ENCODE data around the gene C16orf54. TPM values are rescaled to one million over a fixed set of nuclear protein-coding genes. Genes with fewer than 3 reads are reported as not detected.
"Not testable (repeated sequence)": the region's sequence is repeated elsewhere in the genome, so short reads cannot be mapped to it uniquely, and the experiment has no call there.

The C16orf54 gene
- total and polyA plus RNA-seq, 4 donors = 0.20 to 1.1 (median 0.34) TPM

DNA sequence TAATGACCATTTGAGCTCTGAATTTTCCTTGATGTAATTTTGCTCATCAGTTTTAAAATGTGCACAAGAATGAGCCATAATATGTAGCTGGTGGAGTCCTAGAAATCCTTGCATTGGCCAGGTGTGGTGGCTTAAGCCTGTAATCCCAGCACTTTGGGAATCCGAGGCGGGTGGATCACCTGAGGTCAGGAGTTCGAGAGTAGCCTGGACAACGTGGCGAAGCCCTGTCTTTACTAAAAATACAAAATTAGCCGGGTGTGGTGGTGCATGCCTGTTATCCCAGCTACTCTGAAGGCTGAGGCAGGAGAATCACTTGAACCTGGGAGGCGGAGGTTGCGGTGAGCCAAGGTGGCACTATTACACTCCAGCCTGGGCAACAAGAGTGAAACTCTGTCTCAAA is 11.3 kb upstream of the C16orf54 start:
- not testable (repeated sequence) for H3K27ac ChIP-seq (ENCODE audit: low read depth, low read length); H3K36me3 ChIP-seq (ENCODE audit: control insufficient read depth, insufficient read depth, low read length); DNase-seq (ENCODE audit: low read depth in 4 of 6, low spot score in 6 of 6); H3K4me1 ChIP-seq (ENCODE audit: control insufficient read depth, insufficient read depth, low read length); H3K4me3 ChIP-seq (ENCODE audit: low read depth, low read length); H3K9me3 ChIP-seq (ENCODE audit: control insufficient read depth, insufficient read depth, low read length); H3K27me3 ChIP-seq (ENCODE audit: control insufficient read depth, insufficient read depth, low read length)
- 96% methylated on average over 4 of the region's 8 CpGs for WGBS (ENCODE audit: insufficient coverage)

DNA sequence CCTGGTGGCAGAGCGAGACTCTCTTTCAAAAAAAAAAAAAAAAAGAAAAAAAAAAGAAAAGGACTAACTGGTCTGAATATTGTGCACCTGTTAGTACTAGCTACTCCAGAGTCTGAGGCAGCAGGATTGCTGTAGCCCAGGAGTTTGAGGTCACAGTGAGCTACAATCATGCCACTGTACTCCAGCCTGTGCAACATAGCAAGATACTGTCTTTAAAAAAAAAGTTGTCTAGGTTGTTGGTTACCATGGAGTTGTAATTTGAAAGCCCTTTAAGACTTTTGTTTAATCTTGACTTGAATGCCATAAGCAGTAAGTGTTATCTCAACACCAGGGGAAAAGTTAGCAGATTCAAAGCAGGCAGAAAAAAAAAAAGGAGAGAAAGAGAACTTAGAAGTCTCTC is 10.9 kb upstream of the C16orf54 start:
- WGBS (ENCODE audit: insufficient coverage) = no CpG with 5 or more reads among the region's 1 CpG
- no peak overlapping the region for H3K27ac ChIP-seq (ENCODE audit: low read depth, low read length)

DNA sequence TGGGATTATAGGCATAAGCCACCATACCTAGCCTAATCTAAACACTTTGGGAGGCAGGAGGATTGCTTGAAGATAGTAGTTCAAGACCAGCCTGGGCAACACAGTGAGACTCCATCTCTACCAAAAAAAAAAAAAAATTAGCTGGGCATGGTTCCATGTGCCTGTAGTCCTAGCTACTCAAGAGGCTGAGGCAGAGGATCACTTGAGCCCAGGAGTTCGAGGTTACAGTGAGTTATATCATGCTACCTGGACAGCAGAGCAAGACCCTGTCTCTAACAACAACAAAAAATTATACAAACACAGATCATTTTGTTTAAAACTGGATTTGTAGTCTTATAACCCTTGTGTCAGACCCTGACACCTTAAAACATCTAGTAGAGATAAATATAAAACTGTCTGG is 7.7 kb upstream of the C16orf54 start:
- DNase-seq (ENCODE audit: low read depth in 4 of 6, low spot score in 6 of 6) = no peak
- H3K9me3 ChIP-seq (ENCODE audit: control insufficient read depth, insufficient read depth, low read length) = no peaks in the 10 kb centered on the region
- H3K4me1 ChIP-seq (ENCODE audit: control insufficient read depth, insufficient read depth, low read length) = no peaks in the 10 kb centered on the region
- no peaks in the 10 kb centered on the region for H3K27me3 ChIP-seq (ENCODE audit: control insufficient read depth, insufficient read depth, low read length)
- H3K27ac ChIP-seq (ENCODE audit: low read depth, low read length) = no peak overlapping the region
- no CpG with 5 or more reads among the region's 1 CpG for WGBS (ENCODE audit: insufficient coverage)
- H3K4me3 ChIP-seq (ENCODE audit: low read depth, low read length) = no peak overlapping the region
- H3K36me3 ChIP-seq (ENCODE audit: control insufficient read depth, insufficient read depth, low read length) = no peaks in the 10 kb centered on the region

More for the DNA sequence above, 10.9 kb upstream of the C16orf54 start:
- Histone ChIP-seq H3K27me3 (ENCODE audit: control insufficient read depth, insufficient read depth, low read length) (no peaks in the 10 kb centered on the region), H3K36me3 (ENCODE audit: control insufficient read depth, insufficient read depth, low read length) (no peaks in the 10 kb centered on the region), H3K4me1 (ENCODE audit: control insufficient read depth, insufficient read depth, low read length) (no peaks in the 10 kb centered on the region), H3K4me3 (ENCODE audit: low read depth, low read length) (no peak overlapping the region), H3K9me3 (ENCODE audit: control insufficient read depth, insufficient read depth, low read length) (no peaks in the 10 kb centered on the region)
- DNase-seq (ENCODE audit: low read depth in 4 of 6, low spot score in 6 of 6) = peak in 1 of 6 donors; percentile 15

DNA sequence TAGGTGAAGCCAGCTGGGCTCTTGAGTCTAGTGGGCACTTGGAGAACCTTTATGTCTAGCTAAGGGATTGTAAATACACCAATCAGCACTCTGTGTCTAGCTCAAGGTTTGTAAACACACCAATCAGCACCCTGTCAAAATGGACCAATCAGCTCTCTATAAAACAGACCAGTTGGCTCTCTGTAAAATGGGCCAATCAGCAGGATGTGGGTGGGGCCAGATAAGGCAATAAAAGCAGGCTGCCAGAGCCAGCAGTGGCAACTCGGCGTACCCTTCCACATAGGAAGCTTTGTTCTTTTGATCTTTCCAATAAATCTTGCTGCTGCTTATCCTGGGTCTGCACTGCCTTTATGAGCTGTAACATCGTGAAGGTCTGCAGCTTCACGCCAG is 3.0 kb upstream of the C16orf54 start:
- 68% methylated on average over 4 of the region's 4 CpGs for WGBS (ENCODE audit: insufficient coverage)
- not testable (repeated sequence) for H3K27me3 ChIP-seq (ENCODE audit: control insufficient read depth, insufficient read depth, low read length); DNase-seq (ENCODE audit: low read depth in 4 of 6, low spot score in 6 of 6); H3K4me3 ChIP-seq (ENCODE audit: low read depth, low read length); H3K4me1 ChIP-seq (ENCODE audit: control insufficient read depth, insufficient read depth, low read length); H3K36me3 ChIP-seq (ENCODE audit: control insufficient read depth, insufficient read depth, low read length); H3K9me3 ChIP-seq (ENCODE audit: control insufficient read depth, insufficient read depth, low read length); H3K27ac ChIP-seq (ENCODE audit: low read depth, low read length)

DNA sequence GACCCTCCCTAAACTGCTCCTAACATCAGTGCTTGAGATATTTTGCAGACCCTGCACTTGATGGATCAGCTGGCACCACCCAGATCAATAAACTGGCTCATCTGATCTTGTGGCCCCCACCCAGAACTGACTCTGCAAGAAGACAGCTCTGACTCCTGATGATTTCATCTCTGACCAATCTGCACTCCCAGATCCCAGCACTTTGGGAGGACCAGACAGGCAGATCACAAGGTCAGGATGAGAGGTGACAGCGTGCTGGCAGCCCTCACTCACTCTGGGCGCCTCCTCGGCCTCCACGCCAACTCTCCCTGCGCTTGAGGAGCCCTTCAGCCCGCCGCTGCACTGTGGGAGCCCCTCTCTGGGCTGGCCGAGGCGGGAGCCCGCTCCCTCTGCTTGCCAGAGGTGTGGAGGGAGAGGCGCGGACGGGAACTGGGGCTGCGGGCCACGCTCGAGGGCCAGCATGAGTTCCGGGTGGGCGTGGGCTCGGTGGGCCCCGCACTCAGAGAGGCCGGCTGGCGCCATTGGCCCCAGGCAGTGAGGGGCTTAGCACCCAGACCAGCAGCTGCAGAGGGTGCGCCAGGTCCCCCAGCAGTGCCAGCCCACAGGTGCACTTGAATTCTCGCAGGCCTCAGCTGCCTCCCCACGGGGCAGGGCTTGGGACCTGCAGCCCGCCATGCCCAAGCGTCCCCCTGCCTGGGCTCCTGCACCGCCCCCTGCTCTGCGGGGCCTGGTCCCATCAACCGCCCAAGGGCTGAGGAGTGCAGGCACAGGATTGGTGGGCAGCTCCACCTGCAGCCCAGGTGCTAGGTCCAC is 2.4 kb upstream of the C16orf54 start:
- H3K36me3 ChIP-seq (ENCODE audit: control insufficient read depth, insufficient read depth, low read length) = peaks cover 2% of the 10 kb centered on the region
- no peaks in the 10 kb centered on the region for H3K9me3 ChIP-seq (ENCODE audit: control insufficient read depth, insufficient read depth, low read length)
- no peaks in the 10 kb centered on the region for H3K4me1 ChIP-seq (ENCODE audit: control insufficient read depth, insufficient read depth, low read length)
- no peak for DNase-seq (ENCODE audit: low read depth in 4 of 6, low spot score in 6 of 6)
- 94% methylated on average over 30 of the region's 30 CpGs for WGBS (ENCODE audit: insufficient coverage)
- no peak overlapping the region for H3K4me3 ChIP-seq (ENCODE audit: low read depth, low read length)
- no peak overlapping the region for H3K27ac ChIP-seq (ENCODE audit: low read depth, low read length)
- H3K27me3 ChIP-seq (ENCODE audit: control insufficient read depth, insufficient read depth, low read length) = no peaks in the 10 kb centered on the region

DNA sequence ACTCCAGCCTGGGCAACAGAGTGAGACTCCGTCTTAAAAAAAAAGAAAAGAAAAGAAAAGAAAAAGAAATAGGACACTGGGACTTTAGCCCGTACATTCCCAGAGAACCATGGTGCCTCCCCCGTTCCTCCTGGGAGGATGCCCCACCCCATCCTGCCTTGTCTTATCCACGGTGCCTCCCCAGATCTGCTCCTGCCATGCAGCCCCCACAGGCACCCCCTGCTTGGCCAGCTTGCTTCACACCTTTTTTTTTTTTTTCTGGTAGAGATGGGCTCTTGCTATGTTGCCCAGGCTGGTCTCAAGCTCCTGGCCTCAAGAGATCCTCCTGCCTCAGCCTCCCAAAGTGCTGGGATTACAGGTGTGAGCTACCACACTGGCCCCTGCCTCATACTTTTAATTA is 728 bp upstream of the C16orf54 start:
- not testable (repeated sequence) for H3K9me3 ChIP-seq (ENCODE audit: control insufficient read depth, insufficient read depth, low read length); DNase-seq (ENCODE audit: low read depth in 4 of 6, low spot score in 6 of 6); H3K27me3 ChIP-seq (ENCODE audit: control insufficient read depth, insufficient read depth, low read length); H3K36me3 ChIP-seq (ENCODE audit: control insufficient read depth, insufficient read depth, low read length); H3K4me3 ChIP-seq (ENCODE audit: low read depth, low read length); H3K4me1 ChIP-seq (ENCODE audit: control insufficient read depth, insufficient read depth, low read length); H3K27ac ChIP-seq (ENCODE audit: low read depth, low read length)
- WGBS (ENCODE audit: insufficient coverage) = 75% methylated on average over 1 of the region's 4 CpGs

DNA sequence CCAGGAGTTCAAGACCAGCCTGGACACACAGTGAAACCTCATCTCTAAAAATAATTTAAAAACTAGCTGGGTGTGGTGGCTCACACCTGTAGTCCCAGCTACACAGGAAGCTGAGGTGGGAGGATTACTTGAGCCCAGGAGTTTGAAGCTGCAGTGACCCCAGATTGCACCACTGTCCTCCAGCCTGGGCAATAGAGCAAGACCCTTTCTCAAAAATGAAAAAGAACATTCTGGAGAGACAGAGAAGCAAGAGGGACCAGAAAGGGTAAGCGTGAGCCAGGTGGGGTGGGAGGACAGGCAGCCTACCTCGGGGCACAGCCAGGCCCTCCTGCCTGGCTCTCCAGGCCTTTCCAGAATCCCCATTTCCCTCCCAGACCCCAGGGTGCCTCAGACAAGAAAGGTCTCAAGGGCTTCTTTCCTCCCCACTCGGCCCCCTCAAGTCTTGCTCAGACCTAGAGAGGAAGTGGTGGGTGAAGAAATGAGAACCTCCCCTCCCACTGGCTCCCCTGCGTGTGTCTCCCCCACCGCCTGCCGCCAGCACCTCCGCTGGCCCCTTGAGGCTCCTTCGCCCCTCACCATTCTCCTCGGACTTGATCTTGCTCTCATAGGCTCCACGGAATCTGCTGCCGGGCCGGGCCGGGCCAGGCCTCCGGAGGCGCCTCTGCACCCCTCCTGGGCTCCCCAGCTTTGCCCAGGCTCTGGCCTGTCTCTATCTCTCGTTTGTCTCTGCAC is 503 bp downstream of the C16orf54 start:
- 67% methylated on average over 14 of the region's 16 CpGs for WGBS (ENCODE audit: insufficient coverage)
- Histone ChIP-seq H3K36me3 (ENCODE audit: control insufficient read depth, insufficient read depth, low read length) (peaks cover 2% of the 10 kb centered on the region), H3K4me1 (ENCODE audit: control insufficient read depth, insufficient read depth, low read length) (no peaks in the 10 kb centered on the region), H3K27me3 (ENCODE audit: control insufficient read depth, insufficient read depth, low read length) (no peaks in the 10 kb centered on the region), H3K9me3 (ENCODE audit: control insufficient read depth, insufficient read depth, low read length) (no peaks in the 10 kb centered on the region), H3K4me3 (ENCODE audit: low read depth, low read length) (no peak overlapping the region), H3K27ac (ENCODE audit: low read depth, low read length) (no peak overlapping the region)
- no peak for DNase-seq (ENCODE audit: low read depth in 4 of 6, low spot score in 6 of 6)

DNA sequence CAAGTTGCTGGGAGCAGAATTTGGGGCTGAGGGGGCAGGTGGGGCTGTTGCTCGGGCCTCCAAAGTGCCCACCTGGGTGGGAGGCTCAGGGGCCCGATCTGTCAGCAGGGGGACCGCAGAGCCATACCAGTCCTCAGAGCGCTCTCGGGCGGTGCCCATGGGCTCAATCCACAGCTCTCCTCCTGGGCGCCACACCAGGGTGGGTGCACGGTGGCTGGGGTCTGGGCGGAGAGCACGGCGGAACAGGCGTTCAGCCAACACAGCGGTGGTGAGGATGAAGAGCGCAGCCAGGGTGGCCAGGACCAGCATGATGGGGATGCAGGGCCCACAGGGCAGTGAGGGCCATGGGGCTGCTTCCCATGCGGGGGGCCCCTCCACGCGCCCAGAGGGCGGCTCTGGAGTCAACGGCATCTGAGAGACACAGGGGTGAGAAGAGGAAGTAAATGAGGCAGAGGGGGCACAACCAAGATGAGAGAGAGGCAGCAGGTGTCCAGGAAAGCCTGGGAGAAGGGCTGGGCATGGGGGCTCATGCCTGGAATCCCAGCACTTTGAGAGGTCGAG is 1.2 kb downstream of the C16orf54 start:
- H3K27ac ChIP-seq (ENCODE audit: low read depth, low read length) = no peak overlapping the region
- no peak for DNase-seq (ENCODE audit: low read depth in 4 of 6, low spot score in 6 of 6)
- peaks cover 2% of the 10 kb centered on the region for H3K36me3 ChIP-seq (ENCODE audit: control insufficient read depth, insufficient read depth, low read length)
- H3K9me3 ChIP-seq (ENCODE audit: control insufficient read depth, insufficient read depth, low read length) = no peaks in the 10 kb centered on the region
- no peaks in the 10 kb centered on the region for H3K27me3 ChIP-seq (ENCODE audit: control insufficient read depth, insufficient read depth, low read length)
- no peak overlapping the region for H3K4me3 ChIP-seq (ENCODE audit: low read depth, low read length)
- 90% methylated on average over 19 of the region's 20 CpGs for WGBS (ENCODE audit: insufficient coverage)
- H3K4me1 ChIP-seq (ENCODE audit: control insufficient read depth, insufficient read depth, low read length) = no peaks in the 10 kb centered on the region

DNA sequence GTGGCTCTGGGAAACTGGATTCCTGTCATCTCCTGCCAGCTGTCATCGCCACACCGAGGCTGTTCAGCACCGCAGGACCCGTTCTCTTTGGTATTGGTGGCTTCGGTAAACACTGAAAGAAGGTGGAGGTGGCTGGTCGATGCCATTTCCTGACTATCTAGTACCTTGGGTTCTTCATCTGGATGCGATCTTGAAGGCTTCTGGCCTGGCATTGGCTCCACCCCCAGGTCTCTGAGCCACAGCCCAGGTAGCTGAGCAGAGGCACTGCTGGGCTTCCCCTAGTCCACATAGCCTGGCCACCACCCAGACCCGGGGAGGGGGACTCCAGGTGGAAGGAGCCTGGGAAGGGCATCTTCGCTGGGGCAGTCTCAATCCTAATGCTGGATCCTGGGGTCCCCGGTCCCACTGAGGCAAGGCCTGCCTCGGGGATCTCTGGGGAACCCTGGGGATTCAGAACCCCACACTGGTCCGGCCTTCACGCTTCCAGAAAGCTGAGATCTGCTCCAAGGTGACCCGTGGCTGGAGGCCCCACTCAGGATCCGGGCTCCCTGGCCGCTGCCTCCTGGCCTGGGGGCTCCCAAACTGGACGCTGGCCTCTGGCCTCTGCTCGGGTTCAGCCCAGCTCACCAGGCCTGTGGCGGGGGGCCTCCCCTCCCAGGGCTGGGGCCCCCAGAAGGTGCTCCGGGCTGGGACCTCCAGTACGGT is 1.8 kb downstream of the C16orf54 start:
- 85% methylated on average over 20 of the region's 21 CpGs for WGBS (ENCODE audit: insufficient coverage)
- no peaks in the 10 kb centered on the region for H3K4me1 ChIP-seq (ENCODE audit: control insufficient read depth, insufficient read depth, low read length)
- no peak overlapping the region for H3K27ac ChIP-seq (ENCODE audit: low read depth, low read length)
- H3K27me3 ChIP-seq (ENCODE audit: control insufficient read depth, insufficient read depth, low read length) = no peaks in the 10 kb centered on the region
- DNase-seq (ENCODE audit: low read depth in 4 of 6, low spot score in 6 of 6) = no peak
- H3K9me3 ChIP-seq (ENCODE audit: control insufficient read depth, insufficient read depth, low read length) = no peaks in the 10 kb centered on the region
- peaks cover 2% of the 10 kb centered on the region for H3K36me3 ChIP-seq (ENCODE audit: control insufficient read depth, insufficient read depth, low read length)
- H3K4me3 ChIP-seq (ENCODE audit: low read depth, low read length) = no peak overlapping the region
